Lower leg skin (tissue), 4 donors: ENCODE measurements around the gene RBM22. TPM values are rescaled to one million over a fixed set of nuclear protein-coding genes. Genes with fewer than 3 reads are reported as not detected.

Experiments used
- DNase-seq, 2 donors: peaks; one replicate each; pipeline ENCODE4 v3.0.0-alpha.2; 2019; ENCODE audit warnings: low spot score in 2 of 2
- H3K4me3 ChIP-seq: fragments of 200-600 bp; sonication (generic); 2 replicates; pipeline ENCODE4 v1.5.1; 2017; ENCODE audit warnings: mild to moderate bottlenecking, low read depth; ENCODE audit not compliant: poor library complexity, severe bottlenecking
- CTCF ChIP-seq, 3 donors: fragments of 450-650 bp; IDR thresholded peaks; one replicate each; pipeline ENCODE4 v1.5.1; 2016; ENCODE audit warnings: antibody characterized with exemption in 3 of 3, mild to moderate bottlenecking in 3 of 3, moderate library complexity in 2 of 3
- POLR2A ChIP-seq, 2 donors: fragments of 450-650 bp; IDR thresholded peaks; one replicate each; pipeline ENCODE4 v1.6.1; 2016 to 2017; ENCODE audit warnings: antibody characterized with exemption in 2 of 2, mild to moderate bottlenecking in 1 of 2, moderate library complexity in 1 of 2
- WGBS, 2 donors: methylation state at CpG; one replicate each; pipeline ENCODE4 v1.1.5; 2018; 5-methylcytosine and 5-hydroxymethylcytosine counted together
- intact Hi-C: fragments of 100-400 bp; cut with DNase I; formaldehyde crosslinking; loops from one replicate; pipeline ENCODE4 v1.15.0; 2023; ENCODE audit warnings: low total_unique reads
- total RNA-seq, 4 donors: library from RNA; depleted of rRNA; stranded (reverse); fragments of >200 nt; gene quantifications; one replicate each; pipeline ENCODE4 v1.1.0, GENCODE V29; 2016

Gene RBM22
- total RNA-seq, 4 donors from 2014 or later, result 27.6 to 38.6 (median 35.9) TPM

- intact Hi-C loops, result loop anchor here (5.0 to 10.0 kb wide), 2 partner anchors 96 to 194 kb away; no protein-coding TSS in a partner anchor
Observed at GRCh38 chr5:150658699-150659265, 42.1 kb downstream of the RBM22 start.

GRCh38 chr5:150658121-150658520 is 42.7 kb downstream of the RBM22 start:
- H3K4me3 ChIP-seq, result no peak overlapping the region
- intact Hi-C loops, result loop anchor here (5.0 to 10.0 kb wide), 2 partner anchors 96 to 193 kb away; no protein-coding TSS in a partner anchor
- 95 to 98% methylated on average over 4 of the region's 4 CpGs for WGBS, 2 donors
- no peak for DNase-seq
- TF ChIP-seq POLR2A (IDR thresholded peaks at IDR 0.05), result no peak
- TF ChIP-seq CTCF (IDR thresholded peaks at IDR 0.05), result no peak

More at GRCh38 chr5:150658699-150659265, 42.1 kb downstream of the RBM22 start:
- 74 to 82% methylated on average over 3 of the region's 3 CpGs for WGBS, 2 donors
- H3K4me3 ChIP-seq, result no peak overlapping the region
- peak in 1 of 2 donors; percentile 53 for DNase-seq
- TF ChIP-seq CTCF (IDR thresholded peaks at IDR 0.05), result no peak
- TF ChIP-seq POLR2A (IDR thresholded peaks at IDR 0.05), result no peak

GRCh38 chr5:150656191-150657132 is 44.4 kb downstream of the RBM22 start:
- WGBS, 2 donors, result 5 to 6% methylated on average over 21 to 39 of the region's 99 CpGs
- intact Hi-C loops, result loop anchor here (5.0 to 10.0 kb wide), 2 partner anchors 94 to 192 kb away; no protein-coding TSS in a partner anchor
- peak in 1 of 2 donors; percentile 95 for DNase-seq
- TF ChIP-seq CTCF (IDR thresholded peaks at IDR 0.05) (no peak), POLR2A (IDR thresholded peaks at IDR 0.05) (no peak)
- peak overlapping the region; percentile 27 for H3K4me3 ChIP-seq

- no peak overlapping the region for H3K4me3 ChIP-seq
- intact Hi-C loops, result loop anchor here (5.0 to 10.0 kb wide), 2 partner anchors 93 to 190 kb away; no protein-coding TSS in a partner anchor
Observed at GRCh38 chr5:150655221-150655620, 45.6 kb downstream of the RBM22 start.

More at GRCh38 chr5:150655221-150655620, 45.6 kb downstream of the RBM22 start:
- WGBS, 2 donors, result 82 to 100% methylated on average over 3 of the region's 3 CpGs
- TF ChIP-seq CTCF (IDR thresholded peaks at IDR 0.05) (no peak), POLR2A (IDR thresholded peaks at IDR 0.05) (no peak)
- no peak for DNase-seq
